Measurements from ENCODE around the gene C7orf57.

C7orf57 gene

GRCh38 chr7:48006866-48007265 is 28.5 kb upstream of the C7orf57 start:
- H3K9ac ChIP-seq (ENCODE audit: low read length): no peak overlapping the region
- H3K4me3 ChIP-seq (ENCODE audit: low read length): no peak overlapping the region
- no peaks in the 10 kb centered on the region for H3K4me1 ChIP-seq (ENCODE audit: control insufficient read depth, insufficient read depth, low read length)
- DNase-seq (ENCODE audit: low read depth): no peak
- H3K27me3 ChIP-seq (replicated peaks; ENCODE audit: control insufficient read depth, insufficient read depth, low read length): no peaks in the 10 kb centered on the region
- no peaks in the 10 kb centered on the region for H3K9me3 ChIP-seq (ENCODE audit: control insufficient read depth, low read length)
- no peaks in the 10 kb centered on the region for H3K36me3 ChIP-seq (ENCODE audit: control insufficient read depth, insufficient read depth, low read length, severe bottlenecking)

- Histone ChIP-seq H3K27me3 (replicated peaks; ENCODE audit: control insufficient read depth, insufficient read depth, low read length) (no peaks in the 10 kb centered on the region), H3K9me3 (ENCODE audit: control insufficient read depth, low read length) (no peaks in the 10 kb centered on the region), H3K9ac (ENCODE audit: low read length) (no peak overlapping the region), H3K36me3 (ENCODE audit: control insufficient read depth, insufficient read depth, low read length, severe bottlenecking) (no peaks in the 10 kb centered on the region), H3K4me1 (ENCODE audit: control insufficient read depth, insufficient read depth, low read length) (no peaks in the 10 kb centered on the region), H3K4me3 (ENCODE audit: low read length) (no peak overlapping the region)
- no peak for DNase-seq (ENCODE audit: low read depth)
Observed at GRCh38 chr7:48009257-48009656, 26.1 kb upstream of the C7orf57 start.

GRCh38 chr7:48009954-48010353 is 25.4 kb upstream of the C7orf57 start:
- no peak overlapping the region for H3K9ac ChIP-seq (ENCODE audit: low read length)
- no peak for DNase-seq (ENCODE audit: low read depth)
- no peaks in the 10 kb centered on the region for H3K9me3 ChIP-seq (ENCODE audit: control insufficient read depth, low read length)
- no peaks in the 10 kb centered on the region for H3K36me3 ChIP-seq (ENCODE audit: control insufficient read depth, insufficient read depth, low read length, severe bottlenecking)
- no peak overlapping the region for H3K4me3 ChIP-seq (ENCODE audit: low read length)
- no peaks in the 10 kb centered on the region for H3K4me1 ChIP-seq (ENCODE audit: control insufficient read depth, insufficient read depth, low read length)
- no peaks in the 10 kb centered on the region for H3K27me3 ChIP-seq (replicated peaks; ENCODE audit: control insufficient read depth, insufficient read depth, low read length)

- Histone ChIP-seq H3K27me3 (replicated peaks; ENCODE audit: control insufficient read depth, insufficient read depth, low read length) (no peaks in the 10 kb centered on the region), H3K9ac (ENCODE audit: low read length) (no peak overlapping the region), H3K9me3 (ENCODE audit: control insufficient read depth, low read length) (no peaks in the 10 kb centered on the region), H3K36me3 (ENCODE audit: control insufficient read depth, insufficient read depth, low read length, severe bottlenecking) (no peaks in the 10 kb centered on the region), H3K4me1 (ENCODE audit: control insufficient read depth, insufficient read depth, low read length) (no peaks in the 10 kb centered on the region), H3K4me3 (ENCODE audit: low read length) (no peak overlapping the region)
- DNase-seq (ENCODE audit: low read depth): no peak
Observed at GRCh38 chr7:48011323-48011722, 24.0 kb upstream of the C7orf57 start.

- Histone ChIP-seq H3K4me1 (ENCODE audit: control insufficient read depth, insufficient read depth, low read length) (no peaks in the 10 kb centered on the region), H3K9ac (ENCODE audit: low read length) (no peak overlapping the region), H3K9me3 (ENCODE audit: control insufficient read depth, low read length) (no peaks in the 10 kb centered on the region), H3K4me3 (ENCODE audit: low read length) (no peak overlapping the region), H3K36me3 (ENCODE audit: control insufficient read depth, insufficient read depth, low read length, severe bottlenecking) (no peaks in the 10 kb centered on the region), H3K27me3 (replicated peaks; ENCODE audit: control insufficient read depth, insufficient read depth, low read length) (no peaks in the 10 kb centered on the region)
- no peak for DNase-seq (ENCODE audit: low read depth)
Observed at GRCh38 chr7:48011951-48012350, 23.4 kb upstream of the C7orf57 start.

- Histone ChIP-seq H3K9ac (ENCODE audit: low read length) (no peak overlapping the region), H3K27me3 (replicated peaks; ENCODE audit: control insufficient read depth, insufficient read depth, low read length) (no peaks in the 10 kb centered on the region), H3K4me1 (ENCODE audit: control insufficient read depth, insufficient read depth, low read length) (no peaks in the 10 kb centered on the region), H3K4me3 (ENCODE audit: low read length) (no peak overlapping the region), H3K36me3 (ENCODE audit: control insufficient read depth, insufficient read depth, low read length, severe bottlenecking) (no peaks in the 10 kb centered on the region), H3K9me3 (ENCODE audit: control insufficient read depth, low read length) (peaks cover 16% of the 10 kb centered on the region)
- DNase-seq (ENCODE audit: low read depth): no peak
Observed at GRCh38 chr7:48016641-48017040, 18.7 kb upstream of the C7orf57 start.

- no peak overlapping the region for H3K4me3 ChIP-seq (ENCODE audit: low read length)
- DNase-seq (ENCODE audit: low read depth): no peak
- H3K9ac ChIP-seq (ENCODE audit: low read length): no peak overlapping the region
- H3K36me3 ChIP-seq (ENCODE audit: control insufficient read depth, insufficient read depth, low read length, severe bottlenecking): no peaks in the 10 kb centered on the region
- no peaks in the 10 kb centered on the region for H3K27me3 ChIP-seq (replicated peaks; ENCODE audit: control insufficient read depth, insufficient read depth, low read length)
- no peaks in the 10 kb centered on the region for H3K4me1 ChIP-seq (ENCODE audit: control insufficient read depth, insufficient read depth, low read length)
- H3K9me3 ChIP-seq (ENCODE audit: control insufficient read depth, low read length): peaks cover 21% of the 10 kb centered on the region
Observed at GRCh38 chr7:48017674-48018073, 17.7 kb upstream of the C7orf57 start.

GRCh38 chr7:48025624-48026023 is 9.7 kb upstream of the C7orf57 start:
- no peaks in the 10 kb centered on the region for H3K4me1 ChIP-seq (ENCODE audit: control insufficient read depth, insufficient read depth, low read length)
- H3K4me3 ChIP-seq (ENCODE audit: low read length): no peak overlapping the region
- DNase-seq (ENCODE audit: low read depth): no peak
- no peaks in the 10 kb centered on the region for H3K27me3 ChIP-seq (replicated peaks; ENCODE audit: control insufficient read depth, insufficient read depth, low read length)
- peaks cover 34% of the 10 kb centered on the region for H3K9me3 ChIP-seq (ENCODE audit: control insufficient read depth, low read length)
- H3K36me3 ChIP-seq (ENCODE audit: control insufficient read depth, insufficient read depth, low read length, severe bottlenecking): no peaks in the 10 kb centered on the region
- H3K9ac ChIP-seq (ENCODE audit: low read length): no peak overlapping the region

GRCh38 chr7:48028938-48029337 is 6.4 kb upstream of the C7orf57 start, which contains the start of gene SUN3:
SUN3 (minus strand) TSS chr7:48029107; CDS start chr7:48028938, 169 bp downstream.
- no peaks in the 10 kb centered on the region for H3K36me3 ChIP-seq (ENCODE audit: control insufficient read depth, insufficient read depth, low read length, severe bottlenecking)
- no peak for DNase-seq (ENCODE audit: low read depth)
- peaks cover 3% of the 10 kb centered on the region for H3K27me3 ChIP-seq (replicated peaks; ENCODE audit: control insufficient read depth, insufficient read depth, low read length)
- no peaks in the 10 kb centered on the region for H3K4me1 ChIP-seq (ENCODE audit: control insufficient read depth, insufficient read depth, low read length)
- no peak within 1 kb of the TSS for H3K4me3 ChIP-seq (ENCODE audit: low read length)
- H3K9me3 ChIP-seq (ENCODE audit: control insufficient read depth, low read length): peaks cover 16% of the 10 kb centered on the region
- H3K9ac ChIP-seq (ENCODE audit: low read length): no peak within 1 kb of the TSS

- Histone ChIP-seq H3K36me3 (ENCODE audit: control insufficient read depth, insufficient read depth, low read length, severe bottlenecking) (no peaks in the 10 kb centered on the region), H3K9me3 (ENCODE audit: control insufficient read depth, low read length) (peaks cover 8% of the 10 kb centered on the region), H3K27me3 (replicated peaks; ENCODE audit: control insufficient read depth, insufficient read depth, low read length) (peaks cover 16% of the 10 kb centered on the region), H3K4me1 (ENCODE audit: control insufficient read depth, insufficient read depth, low read length) (peaks cover 7% of the 10 kb centered on the region), H3K4me3 (ENCODE audit: low read length) (no peak overlapping the region), H3K9ac (ENCODE audit: low read length) (no peak overlapping the region)
- DNase-seq (ENCODE audit: low read depth): no peak
Observed at GRCh38 chr7:48031111-48031510, 4.2 kb upstream of the C7orf57 start.

- H3K27me3 ChIP-seq (replicated peaks; ENCODE audit: control insufficient read depth, insufficient read depth, low read length): peaks cover 24% of the 10 kb centered on the region
- H3K36me3 ChIP-seq (ENCODE audit: control insufficient read depth, insufficient read depth, low read length, severe bottlenecking): no peaks in the 10 kb centered on the region
- no peak overlapping the region for H3K4me3 ChIP-seq (ENCODE audit: low read length)
- peaks cover 8% of the 10 kb centered on the region for H3K4me1 ChIP-seq (ENCODE audit: control insufficient read depth, insufficient read depth, low read length)
- no peak for DNase-seq (ENCODE audit: low read depth)
- H3K9me3 ChIP-seq (ENCODE audit: control insufficient read depth, low read length): no peaks in the 10 kb centered on the region
- no peak overlapping the region for H3K9ac ChIP-seq (ENCODE audit: low read length)
Observed at GRCh38 chr7:48033922-48034321, 1.4 kb upstream of the C7orf57 start.

- Histone ChIP-seq H3K27me3 (replicated peaks; ENCODE audit: control insufficient read depth, insufficient read depth, low read length) (peaks cover 24% of the 10 kb centered on the region), H3K9me3 (ENCODE audit: control insufficient read depth, low read length) (no peaks in the 10 kb centered on the region), H3K36me3 (ENCODE audit: control insufficient read depth, insufficient read depth, low read length, severe bottlenecking) (no peaks in the 10 kb centered on the region), H3K4me1 (ENCODE audit: control insufficient read depth, insufficient read depth, low read length) (peaks cover 8% of the 10 kb centered on the region), H3K9ac (ENCODE audit: low read length) (no peak overlapping the region), H3K4me3 (ENCODE audit: low read length) (peak overlapping the region; percentile 80)
- DNase-seq (ENCODE audit: low read depth): peak; percentile 62
Observed at GRCh38 chr7:48035967-48036478, 680 bp downstream of the C7orf57 start.
